GM12892 (cell line): Measurements from ENCODE around the gene TIAM1.

Experiments
- DNase-seq: peaks from one replicate; pipeline ENCODE4 v3.0.0; 2011; ENCODE audit not compliant: insufficient read length
- FAIRE-seq: peaks from 2 replicates; lab custom pipeline; 2011; peaks lifted over from hg19 to GRCh38; lab: Jason Lieb, UNC
- POLR2A ChIP-seq: IDR thresholded peaks from 2 replicates; pipeline ENCODE4 v1.6.1; 2011; ENCODE audit warnings: low read depth, low read length, control low read depth
- POLR2AphosphoS5 ChIP-seq: IDR thresholded peaks from 2 replicates; pipeline ENCODE4 v1.6.1; 2011; ENCODE audit warnings: low read depth, low read length, control low read depth
- TAF1 ChIP-seq: IDR thresholded peaks from 2 replicates; pipeline ENCODE4 v1.6.1; 2011; ENCODE audit warnings: low read depth, mild to moderate bottlenecking, control low read depth, low read length, borderline replicate concordance

TIAM1 gene

DNA sequence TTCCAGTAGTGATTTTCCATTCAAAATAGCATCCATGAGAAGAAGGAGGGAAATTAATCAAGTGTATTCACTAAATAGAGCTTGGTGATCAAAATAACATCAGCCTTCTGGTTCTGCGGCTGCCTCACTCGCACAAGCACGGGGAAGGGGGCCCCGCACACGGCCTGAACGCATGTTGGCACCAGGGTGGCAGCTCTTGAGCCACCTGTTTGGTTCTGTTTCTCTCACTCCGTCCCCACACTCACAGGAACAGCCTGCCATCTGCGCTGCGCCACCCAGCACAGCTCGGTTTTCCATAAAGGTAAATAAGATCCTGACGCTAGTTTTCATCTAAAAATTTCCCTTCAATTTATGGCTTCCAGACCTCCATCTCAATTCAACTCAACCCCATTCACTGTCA is 49.4 kb downstream of the TIAM1 start:
- DNase-seq (no peak), FAIRE-seq (no peak)
- TF ChIP-seq POLR2AphosphoS5, result no peak
- no peak for TF ChIP-seq TAF1
- TF ChIP-seq POLR2A, result no peak

- DNase-seq (no peak), FAIRE-seq (no peak)
- TF ChIP-seq POLR2AphosphoS5 (no peak), POLR2A (no peak), TAF1 (no peak)
Measured at GRCh38 chr21:31293986-31294385, 50.1 kb downstream of the TIAM1 start.

GRCh38 chr21:31290765-31291164 is 53.3 kb downstream of the TIAM1 start:
- no peak for TF ChIP-seq POLR2A
- TF ChIP-seq TAF1, result no peak
- TF ChIP-seq POLR2AphosphoS5, result no peak
- DNase-seq (no peak), FAIRE-seq (no peak)

DNA sequence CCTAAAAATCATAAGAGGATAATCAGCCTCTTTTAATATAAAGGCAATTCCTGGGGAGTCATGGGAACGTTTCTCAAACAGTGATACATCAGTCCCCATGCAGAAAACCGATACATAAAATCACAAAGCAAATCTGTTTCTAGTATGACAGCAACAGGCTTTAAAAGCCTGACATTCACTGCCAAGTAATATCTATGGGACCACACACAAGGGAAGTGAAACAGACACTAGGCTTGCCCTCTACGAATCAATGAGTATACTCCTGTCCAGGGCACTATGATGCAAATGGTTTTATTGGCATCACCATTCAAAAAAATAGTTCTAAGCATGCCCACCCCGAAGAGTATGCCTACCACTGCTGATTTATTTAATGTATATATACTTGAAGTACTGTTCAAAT is 54.4 kb downstream of the TIAM1 start:
- no peak for FAIRE-seq
- TF ChIP-seq POLR2AphosphoS5 (no peak), POLR2A (no peak), TAF1 (no peak)
- no peak for DNase-seq

GRCh38 chr21:31288191-31288590 is 55.9 kb downstream of the TIAM1 start:
- TF ChIP-seq TAF1 (no peak), POLR2A (no peak), POLR2AphosphoS5 (no peak)
- no peak for FAIRE-seq
- DNase-seq, result no peak

DNA sequence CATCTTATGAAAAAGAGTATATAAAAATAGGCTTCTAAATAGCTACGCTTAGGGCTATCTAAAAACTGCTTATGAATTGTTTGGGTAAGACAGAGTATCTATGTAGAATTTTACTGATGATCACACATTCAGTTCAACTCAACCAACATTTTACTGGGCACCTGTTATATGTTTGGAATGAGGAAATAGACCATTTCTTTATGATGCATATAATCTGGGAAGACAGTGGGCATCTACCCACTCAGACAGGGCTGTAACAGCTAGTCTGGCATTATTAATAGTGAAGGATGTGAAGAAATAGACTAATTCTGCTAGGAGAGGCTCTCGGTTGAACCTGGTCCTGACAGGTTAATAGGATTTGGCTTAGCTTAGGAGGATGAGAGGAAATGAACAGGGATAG is 56.9 kb downstream of the TIAM1 start:
- no peak for TF ChIP-seq POLR2A
- TF ChIP-seq TAF1, result no peak
- no peak for TF ChIP-seq POLR2AphosphoS5
- DNase-seq, result no peak
- no peak for FAIRE-seq

GRCh38 chr21:31286621-31287020 is 57.4 kb downstream of the TIAM1 start:
- FAIRE-seq (no peak), DNase-seq (no peak)
- TF ChIP-seq POLR2AphosphoS5 (no peak), TAF1 (no peak), POLR2A (no peak)

- no peak for TF ChIP-seq POLR2AphosphoS5
- DNase-seq (no peak), FAIRE-seq (no peak)
Measured at GRCh38 chr21:31284797-31285397, 59.2 kb downstream of the TIAM1 start.

GRCh38 chr21:31283025-31283424 is 61.0 kb downstream of the TIAM1 start:
- TF ChIP-seq POLR2AphosphoS5 (no peak), TAF1 (no peak), POLR2A (no peak)
- DNase-seq (no peak), FAIRE-seq (no peak)

DNA sequence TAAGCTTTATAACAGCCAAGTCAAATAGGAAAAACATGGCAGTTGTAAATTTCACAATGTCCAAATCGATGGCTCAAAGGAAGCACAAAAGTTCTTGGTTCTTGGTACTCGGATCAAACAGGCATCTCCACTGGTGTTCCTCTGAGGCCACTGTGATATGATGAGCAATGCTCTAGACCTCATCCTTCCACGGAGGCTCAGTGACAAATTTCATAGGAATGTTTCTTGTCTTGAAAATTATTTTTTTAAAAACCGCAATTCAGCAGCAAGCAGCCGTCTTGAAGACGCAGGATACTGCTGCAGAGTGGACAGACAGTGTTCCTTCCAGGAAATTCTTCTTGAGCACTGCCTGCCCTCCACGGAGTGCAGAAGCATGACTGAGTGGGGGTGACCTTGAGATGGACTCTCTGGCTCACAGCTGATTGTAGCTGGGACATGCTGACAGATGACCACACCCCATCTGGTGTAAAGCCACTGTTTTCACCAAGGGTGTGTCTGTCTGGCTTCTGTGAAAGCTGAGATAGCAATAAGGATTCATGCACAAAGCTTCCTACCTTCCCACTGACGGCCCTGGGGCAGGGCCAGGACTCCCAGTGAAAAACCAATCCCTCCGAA is 61.9 kb downstream of the TIAM1 start:
- no peak for FAIRE-seq
- DNase-seq, result no peak
- TF ChIP-seq POLR2AphosphoS5, result no peak
- TF ChIP-seq TAF1, result no peak
- no peak for TF ChIP-seq POLR2A

GRCh38 chr21:31281561-31281960 is 62.5 kb downstream of the TIAM1 start:
- FAIRE-seq, result no peak
- no peak for TF ChIP-seq POLR2AphosphoS5
- no peak for DNase-seq

GRCh38 chr21:31279986-31280385 is 64.1 kb downstream of the TIAM1 start:
- no peak for FAIRE-seq
- no peak for TF ChIP-seq POLR2AphosphoS5
- TF ChIP-seq TAF1, result no peak
- no peak for TF ChIP-seq POLR2A
- no peak for DNase-seq

DNA sequence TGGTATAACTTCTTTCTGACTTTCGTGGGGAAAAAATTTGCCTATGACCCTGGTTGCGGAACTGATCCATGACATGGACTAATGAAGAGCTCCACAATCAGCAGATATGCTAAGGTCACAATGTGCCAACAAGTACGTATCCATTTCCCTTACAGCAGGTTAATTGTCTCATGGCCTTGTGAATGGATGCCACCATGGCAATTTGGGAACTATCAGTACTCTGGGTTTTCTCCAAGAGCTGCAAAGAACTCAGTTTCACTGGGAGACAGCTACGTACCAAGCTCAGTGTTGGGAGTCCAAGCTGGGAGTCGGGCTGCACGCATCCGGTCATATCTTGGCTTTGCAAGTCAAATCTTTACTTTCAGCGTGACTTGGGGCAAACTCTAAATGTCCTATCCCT is 64.8 kb downstream of the TIAM1 start:
- TF ChIP-seq TAF1, result no peak
- TF ChIP-seq POLR2A, result no peak
- no peak for TF ChIP-seq POLR2AphosphoS5
- DNase-seq (no peak), FAIRE-seq (no peak)
